ENCODE data around the gene THAP9. TPM values are rescaled to one million over a fixed set of nuclear protein-coding genes. Genes with fewer than 3 reads are reported as not detected.

Gene THAP9
- total RNA-seq, 2 experiments from 2014 or later = 3.5 to 4.4 TPM

GRCh38 chr4:82868572-82868971 is 32.0 kb upstream of the THAP9 start:
- no peak overlapping the region for H3K4me3 Mint-ChIP-seq
- H3K36me3 Mint-ChIP-seq (ENCODE audit: low read depth) = peaks cover 40% of the 10 kb centered on the region
- H3K27me3 Mint-ChIP-seq = no peaks in the 10 kb centered on the region
- H3K9me3 Mint-ChIP-seq = no peaks in the 10 kb centered on the region
- CTCF ChIA-PET = interaction anchor here (1.6 kb wide), 1 partner anchor 16 kb away, joined by 5 read pairs; no protein-coding TSS in a partner anchor
- DNase-seq (no peak), ATAC-seq (no peak)
- TF ChIP-seq CTCF (IDR thresholded peaks at IDR 0.05) = no peak
- intact Hi-C loops (cut with micrococcal nuclease) = no loop called here
- POLR2A ChIA-PET = interaction anchor here (1.5 kb wide), 1 partner anchor 22 kb away, joined by 7 read pairs; the partner anchor contains the start of gene SEC31A
- no peak overlapping the region for H3K27ac Mint-ChIP-seq
- H3K4me1 Mint-ChIP-seq (ENCODE audit: low read depth) = peaks cover 28% of the 10 kb centered on the region

GRCh38 chr4:82885410-82885809 is 15.1 kb upstream of the THAP9 start:
- ATAC-seq (no peak), DNase-seq (no peak)
- TF ChIP-seq CTCF (IDR thresholded peaks at IDR 0.05) = no peak
- Mint-ChIP-seq H3K27me3 (no peaks in the 10 kb centered on the region), H3K9me3 (no peaks in the 10 kb centered on the region), H3K4me3 (no peak overlapping the region), H3K4me1 (ENCODE audit: low read depth) (peaks cover 44% of the 10 kb centered on the region), H3K27ac (no peak overlapping the region), H3K36me3 (ENCODE audit: low read depth) (peaks cover 10% of the 10 kb centered on the region)
- CTCF ChIA-PET = interaction anchor here (1.5 to 1.9 kb wide), 3 partner anchors 14 to 375 kb away, joined by 3 to 5 read pairs (median 5); no protein-coding TSS in a partner anchor
- intact Hi-C loops (cut with micrococcal nuclease) = no loop called here
- POLR2A ChIA-PET = interaction anchor here (0.7 to 1.1 kb wide), 2 partner anchors 9 to 14 kb away, joined by 3 to 4 read pairs; no protein-coding TSS in a partner anchor

GRCh38 chr4:82886147-82886942 is 14.2 kb upstream of the THAP9 start:
- ChIA-PET POLR2A (interaction anchor here (1.0 to 1.1 kb wide), 2 partner anchors 10 to 13 kb away, joined by 3 to 4 read pairs; no protein-coding TSS in a partner anchor), CTCF (interaction anchor here (0.7 to 1.9 kb wide), 5 partner anchors 9 to 374 kb away, joined by 3 to 5 read pairs (median 3); no protein-coding TSS in a partner anchor)
- peaks cover 44% of the 10 kb centered on the region for H3K4me1 Mint-ChIP-seq (ENCODE audit: low read depth)
- no peaks in the 10 kb centered on the region for H3K27me3 Mint-ChIP-seq
- ATAC-seq (no peak), DNase-seq (no peak)
- no peaks in the 10 kb centered on the region for H3K9me3 Mint-ChIP-seq
- TF ChIP-seq CTCF (IDR thresholded peaks at IDR 0.05) = no peak
- peaks cover 11% of the 10 kb centered on the region for H3K36me3 Mint-ChIP-seq (ENCODE audit: low read depth)
- no peak overlapping the region for H3K4me3 Mint-ChIP-seq
- intact Hi-C loops (cut with micrococcal nuclease) = no loop called here
- H3K27ac Mint-ChIP-seq = peak overlapping the region; percentile 33

- ChIA-PET POLR2A (interaction anchor here (0.6 to 1.7 kb wide), 3 partner anchors 10 to 501 kb away, joined by 3 to 8 read pairs (median 4); no protein-coding TSS in a partner anchor), CTCF (interaction anchor here (0.7 to 2.3 kb wide), 5 partner anchors 10 to 391 kb away, joined by 3 to 14 read pairs (median 5); partner anchors contain the start of genes COPS4 and THAP9)
- Mint-ChIP-seq H3K4me3 (peak overlapping the region; percentile 96), H3K36me3 (ENCODE audit: low read depth) (peaks cover 22% of the 10 kb centered on the region), H3K27ac (no peak overlapping the region), H3K27me3 (no peaks in the 10 kb centered on the region), H3K4me1 (ENCODE audit: low read depth) (peaks cover 50% of the 10 kb centered on the region), H3K9me3 (no peaks in the 10 kb centered on the region)
- no peak for TF ChIP-seq CTCF (IDR thresholded peaks at IDR 0.05)
- intact Hi-C loops (cut with micrococcal nuclease) = no loop called here
- ATAC-seq (no peak), DNase-seq (no peak)
Measured at GRCh38 chr4:82889287-82889686, 11.2 kb upstream of the THAP9 start.

Data from activated CD8-positive, alpha-beta T cell treated with anti-CD3 and anti-CD28 coated beads for 36 hours (primary cell).